SK-N-SH treated with all-trans-retinoic acid at 6 μM for 48 hours (cell line): Measurements from ENCODE around the gene PIK3R5.

ENCODE experiments used
- CREB5 ChIP-seq: fragments of 250-450 bp; sonication (Bioruptor Pico); IDR thresholded peaks from 2 replicates; pipeline ENCODE4 v1.5.1; 2020; ENCODE audit warnings: low read depth, mild to moderate bottlenecking, moderate library complexity
- PATZ1 ChIP-seq: fragments of 250-450 bp; sonication (Bioruptor Pico); IDR thresholded peaks from 2 replicates; pipeline ENCODE4 v1.8.0; 2020; ENCODE audit warnings: mild to moderate bottlenecking, moderate library complexity, borderline replicate concordance
- ZFP3 ChIP-seq: fragments of 250-450 bp; sonication (Bioruptor Pico); IDR thresholded peaks from 2 replicates; pipeline ENCODE4 v1.5.0; 2020; ENCODE audit warnings: mild to moderate bottlenecking, moderate library complexity

GRCh38 chr17:8944083-8944482, 21.4 kb downstream of the PIK3R5 start:
- no peak for TF ChIP-seq CREB5 (CRISPR knock-in tag)
- no peak for TF ChIP-seq ZFP3 (CRISPR knock-in tag)
- TF ChIP-seq PATZ1 (CRISPR knock-in tag): no peak
